ENCODE results near the gene PABPN1L. TPM values are rescaled to one million over a fixed set of nuclear protein-coding genes. Genes with fewer than 3 reads are reported as not detected.
"Not testable (repeated sequence)": the region's sequence is repeated elsewhere in the genome, so short reads cannot be mapped to it uniquely, and the experiment has no call there.

Gene PABPN1L
- total RNA-seq, 1 donor from 2014 or later, result not detected

GRCh38 chr16:88835818-88836217, 30.6 kb downstream of the PABPN1L start:
- Mint-ChIP-seq H3K27me3 (no peaks in the 10 kb centered on the region), H3K27ac (no peak overlapping the region), H3K4me3 (no peak overlapping the region), H3K4me1 (no peaks in the 10 kb centered on the region), H3K9me3 (no peaks in the 10 kb centered on the region), H3K36me3 (ENCODE audit: low read depth) (no peaks in the 10 kb centered on the region)
- DNase-seq, result no peak
- intact Hi-C loops (cut with micrococcal nuclease), result no loop called here

- intact Hi-C loops (cut with micrococcal nuclease), result no loop called here
- H3K36me3 Mint-ChIP-seq (ENCODE audit: low read depth), result no peaks in the 10 kb centered on the region
- H3K27ac Mint-ChIP-seq, result no peak overlapping the region
- no peak overlapping the region for H3K4me3 Mint-ChIP-seq
- H3K4me1 Mint-ChIP-seq, result no peaks in the 10 kb centered on the region
- no peaks in the 10 kb centered on the region for H3K27me3 Mint-ChIP-seq
- H3K9me3 Mint-ChIP-seq, result no peaks in the 10 kb centered on the region
- DNase-seq, result no peak
Measured at GRCh38 chr16:88835383-88835782, 31.1 kb downstream of the PABPN1L start.

- intact Hi-C loops (cut with micrococcal nuclease), result no loop called here
- no peak for DNase-seq
- no peaks in the 10 kb centered on the region for H3K36me3 Mint-ChIP-seq (ENCODE audit: low read depth)
- no peak overlapping the region for H3K4me3 Mint-ChIP-seq
- H3K27ac Mint-ChIP-seq, result no peak overlapping the region
- no peaks in the 10 kb centered on the region for H3K9me3 Mint-ChIP-seq
- H3K27me3 Mint-ChIP-seq, result no peaks in the 10 kb centered on the region
- H3K4me1 Mint-ChIP-seq, result no peaks in the 10 kb centered on the region
Measured at GRCh38 chr16:88834670-88835069, 31.8 kb downstream of the PABPN1L start.

GRCh38 chr16:88833086-88833485, 33.4 kb downstream of the PABPN1L start:
- no peak for DNase-seq
- no peaks in the 10 kb centered on the region for H3K36me3 Mint-ChIP-seq (ENCODE audit: low read depth)
- H3K9me3 Mint-ChIP-seq, result no peaks in the 10 kb centered on the region
- no peaks in the 10 kb centered on the region for H3K4me1 Mint-ChIP-seq
- no peak overlapping the region for H3K4me3 Mint-ChIP-seq
- no peaks in the 10 kb centered on the region for H3K27me3 Mint-ChIP-seq
- intact Hi-C loops (cut with micrococcal nuclease), result no loop called here
- no peak overlapping the region for H3K27ac Mint-ChIP-seq

GRCh38 chr16:88831838-88832237, 34.6 kb downstream of the PABPN1L start:
- no peak overlapping the region for H3K4me3 Mint-ChIP-seq
- intact Hi-C loops (cut with micrococcal nuclease), result no loop called here
- no peaks in the 10 kb centered on the region for H3K27me3 Mint-ChIP-seq
- no peaks in the 10 kb centered on the region for H3K4me1 Mint-ChIP-seq
- no peak overlapping the region for H3K27ac Mint-ChIP-seq
- no peaks in the 10 kb centered on the region for H3K9me3 Mint-ChIP-seq
- H3K36me3 Mint-ChIP-seq (ENCODE audit: low read depth), result no peaks in the 10 kb centered on the region
- DNase-seq, result no peak

- Mint-ChIP-seq H3K36me3 (ENCODE audit: low read depth) (peaks cover 2% of the 10 kb centered on the region), H3K4me3 (no peak overlapping the region), H3K4me1 (no peaks in the 10 kb centered on the region), H3K9me3 (no peaks in the 10 kb centered on the region), H3K27me3 (no peaks in the 10 kb centered on the region), H3K27ac (no peak overlapping the region)
- intact Hi-C loops (cut with micrococcal nuclease), result no loop called here
- DNase-seq, result no peak
Measured at GRCh38 chr16:88830783-88831182, 35.7 kb downstream of the PABPN1L start.

- Mint-ChIP-seq H3K36me3 (ENCODE audit: low read depth) (peaks cover 2% of the 10 kb centered on the region), H3K27me3 (no peaks in the 10 kb centered on the region), H3K9me3 (no peaks in the 10 kb centered on the region), H3K4me1 (no peaks in the 10 kb centered on the region), H3K27ac (no peak overlapping the region), H3K4me3 (no peak overlapping the region)
- intact Hi-C loops (cut with micrococcal nuclease), result no loop called here
- DNase-seq, result no peak
Measured at GRCh38 chr16:88830258-88830657, 36.2 kb downstream of the PABPN1L start.

GRCh38 chr16:88828711-88829110, 37.7 kb downstream of the PABPN1L start:
- no peaks in the 10 kb centered on the region for H3K27me3 Mint-ChIP-seq
- H3K4me3 Mint-ChIP-seq, result no peak overlapping the region
- intact Hi-C loops (cut with micrococcal nuclease), result no loop called here
- H3K36me3 Mint-ChIP-seq (ENCODE audit: low read depth), result peaks cover 2% of the 10 kb centered on the region
- DNase-seq, result no peak
- no peak overlapping the region for H3K27ac Mint-ChIP-seq
- no peaks in the 10 kb centered on the region for H3K4me1 Mint-ChIP-seq
- no peaks in the 10 kb centered on the region for H3K9me3 Mint-ChIP-seq

GRCh38 chr16:88827727-88828126, 38.7 kb downstream of the PABPN1L start:
- Mint-ChIP-seq H3K4me3 (no peak overlapping the region), H3K9me3 (no peaks in the 10 kb centered on the region), H3K27ac (no peak overlapping the region), H3K36me3 (ENCODE audit: low read depth) (peaks cover 2% of the 10 kb centered on the region), H3K4me1 (no peaks in the 10 kb centered on the region), H3K27me3 (no peaks in the 10 kb centered on the region)
- DNase-seq, result no peak
- intact Hi-C loops (cut with micrococcal nuclease), result no loop called here

GRCh38 chr16:88826070-88826840, 40.2 kb downstream of the PABPN1L start:
- Mint-ChIP-seq H3K9me3 (no peaks in the 10 kb centered on the region), H3K4me1 (no peaks in the 10 kb centered on the region), H3K4me3 (no peak overlapping the region), H3K36me3 (ENCODE audit: low read depth) (peaks cover 2% of the 10 kb centered on the region), H3K27me3 (no peaks in the 10 kb centered on the region), H3K27ac (no peak overlapping the region)
- intact Hi-C loops (cut with micrococcal nuclease), result no loop called here
- no peak for DNase-seq

- Mint-ChIP-seq H3K4me1 (no peaks in the 10 kb centered on the region), H3K36me3 (ENCODE audit: low read depth) (peaks cover 2% of the 10 kb centered on the region), H3K4me3 (no peak overlapping the region), H3K27me3 (no peaks in the 10 kb centered on the region), H3K9me3 (no peaks in the 10 kb centered on the region), H3K27ac (no peak overlapping the region)
- DNase-seq, result no peak
- intact Hi-C loops (cut with micrococcal nuclease), result no loop called here
Measured at GRCh38 chr16:88825146-88825545, 41.3 kb downstream of the PABPN1L start.

GRCh38 chr16:88824256-88825077, 42.0 kb downstream of the PABPN1L start:
- Mint-ChIP-seq H3K9me3 (no peaks in the 10 kb centered on the region), H3K4me1 (no peaks in the 10 kb centered on the region), H3K4me3 (no peak overlapping the region), H3K36me3 (ENCODE audit: low read depth) (peaks cover 2% of the 10 kb centered on the region), H3K27me3 (no peaks in the 10 kb centered on the region), H3K27ac (no peak overlapping the region)
- no peak for DNase-seq
- intact Hi-C loops (cut with micrococcal nuclease), result no loop called here

GRCh38 chr16:88823646-88824045, 42.8 kb downstream of the PABPN1L start:
- H3K27me3 Mint-ChIP-seq; H3K9me3 Mint-ChIP-seq; H3K27ac Mint-ChIP-seq; H3K4me1 Mint-ChIP-seq; H3K36me3 Mint-ChIP-seq (ENCODE audit: low read depth); DNase-seq; H3K4me3 Mint-ChIP-seq; intact Hi-C loops (cut with micrococcal nuclease): not testable (repeated sequence)

GRCh38 chr16:88822281-88823040, 44.0 kb downstream of the PABPN1L start:
- intact Hi-C loops (cut with micrococcal nuclease), result no loop called here
- peaks cover 2% of the 10 kb centered on the region for H3K36me3 Mint-ChIP-seq (ENCODE audit: low read depth)
- H3K27me3 Mint-ChIP-seq, result no peaks in the 10 kb centered on the region
- H3K27ac Mint-ChIP-seq, result no peak overlapping the region
- no peaks in the 10 kb centered on the region for H3K9me3 Mint-ChIP-seq
- DNase-seq, result no peak
- no peaks in the 10 kb centered on the region for H3K4me1 Mint-ChIP-seq
- no peak overlapping the region for H3K4me3 Mint-ChIP-seq
